Fibroblast of gingiva (primary cell): ENCODE data around the gene KCNC4.

Source experiments
- DNase-seq: peaks from one replicate; pipeline ENCODE4 v3.0.0-alpha.2; 2011; ENCODE audit warnings: low read depth

KCNC4 gene

GRCh38 chr1:110209715-110210603 is at the start of gene KCNC4:
Gene KCNC4, plus strand, starts transcription at chr1:110210314. Its CDS starts 1,186 bp downstream, at chr1:110211500.
- peak; percentile 79 for DNase-seq

- DNase-seq: no peak
Measured at GRCh38 chr1:110160538-110161100, 49.5 kb upstream of the KCNC4 start.

- DNase-seq: no peak
Measured at GRCh38 chr1:110161165-110161564, 48.9 kb upstream of the KCNC4 start.

GRCh38 chr1:110161849-110162248 is 48.3 kb upstream of the KCNC4 start:
- no peak for DNase-seq

- no peak for DNase-seq
Measured at GRCh38 chr1:110163591-110163990, 46.5 kb upstream of the KCNC4 start.

GRCh38 chr1:110164725-110165350 is 45.3 kb upstream of the KCNC4 start:
- DNase-seq: no peak

GRCh38 chr1:110165761-110166231 is 44.3 kb upstream of the KCNC4 start:
- no peak for DNase-seq

- no peak for DNase-seq
Measured at GRCh38 chr1:110166861-110167260, 43.3 kb upstream of the KCNC4 start.

GRCh38 chr1:110170766-110171733 is 39.1 kb upstream of the KCNC4 start:
- DNase-seq: no peak

GRCh38 chr1:110172001-110172400 is 38.1 kb upstream of the KCNC4 start:
- DNase-seq: no peak

- no peak for DNase-seq
Measured at GRCh38 chr1:110173466-110174105, 36.5 kb upstream of the KCNC4 start.

GRCh38 chr1:110174961-110175360 is 35.2 kb upstream of the KCNC4 start:
- DNase-seq: no peak

GRCh38 chr1:110176299-110176956 is 33.7 kb upstream of the KCNC4 start:
- DNase-seq: no peak

GRCh38 chr1:110177775-110178174 is 32.3 kb upstream of the KCNC4 start:
- DNase-seq: no peak

- no peak for DNase-seq
Measured at GRCh38 chr1:110183642-110184167, 26.4 kb upstream of the KCNC4 start.

GRCh38 chr1:110184446-110184845 is 25.7 kb upstream of the KCNC4 start:
- no peak for DNase-seq

GRCh38 chr1:110185181-110185580 is 24.9 kb upstream of the KCNC4 start:
- no peak for DNase-seq

- DNase-seq: no peak
Measured at GRCh38 chr1:110186558-110186957, 23.6 kb upstream of the KCNC4 start.

- peak; percentile 76 for DNase-seq
Measured at GRCh38 chr1:110187139-110187890, 22.8 kb upstream of the KCNC4 start.
